Skin of body (tissue), 2 donors: ENCODE measurements around the gene SLC8A3. TPM values are rescaled to one million over a fixed set of nuclear protein-coding genes. Genes with fewer than 3 reads are reported as not detected.

ENCODE experiments used
- DNase-seq: peaks from one replicate; lab custom pipeline; 2025; lab: John Stamatoyannopoulos, UW
- total RNA-seq: library from RNA; depleted of rRNA; stranded (reverse); fragments of >200 nt; gene quantifications from one replicate; pipeline ENCODE4 v1.2.3, GENCODE V29; 2014

The SLC8A3 gene
- total RNA-seq, 1 donor from 2014 or later, result 3.5 TPM

GRCh38 chr14:70180718-70181117, 8.0 kb downstream of the SLC8A3 start:
- no peak for DNase-seq

- no peak for DNase-seq
Observed at GRCh38 chr14:70177081-70177800, 11.5 kb downstream of the SLC8A3 start.

- DNase-seq, result no peak
Observed at GRCh38 chr14:70173569-70173968, 15.2 kb downstream of the SLC8A3 start.

- DNase-seq, result no peak
Observed at GRCh38 chr14:70171726-70172125, 17.0 kb downstream of the SLC8A3 start.

- DNase-seq, result no peak
Observed at GRCh38 chr14:70170976-70171375, 17.8 kb downstream of the SLC8A3 start.

GRCh38 chr14:70168406-70168805, 20.3 kb downstream of the SLC8A3 start:
- DNase-seq, result no peak

- DNase-seq, result no peak
Observed at GRCh38 chr14:70166530-70167203, 22.1 kb downstream of the SLC8A3 start.

GRCh38 chr14:70162358-70162757, 26.4 kb downstream of the SLC8A3 start:
- no peak for DNase-seq

GRCh38 chr14:70156592-70156991, 32.2 kb downstream of the SLC8A3 start:
- no peak for DNase-seq

GRCh38 chr14:70152704-70153103, 36.0 kb downstream of the SLC8A3 start:
- no peak for DNase-seq

- DNase-seq, result no peak
Observed at GRCh38 chr14:70152081-70152480, 36.7 kb downstream of the SLC8A3 start.

GRCh38 chr14:70149596-70150165, 39.1 kb downstream of the SLC8A3 start:
- DNase-seq, result no peak

- DNase-seq, result no peak
Observed at GRCh38 chr14:70148911-70149595, 39.7 kb downstream of the SLC8A3 start.

- DNase-seq, result no peak
Observed at GRCh38 chr14:70148351-70148750, 40.4 kb downstream of the SLC8A3 start.

GRCh38 chr14:70144046-70144445, 44.7 kb downstream of the SLC8A3 start:
- DNase-seq, result no peak

- no peak for DNase-seq
Observed at GRCh38 chr14:70143306-70143705, 45.4 kb downstream of the SLC8A3 start.

GRCh38 chr14:70140614-70141013, 48.1 kb downstream of the SLC8A3 start:
- DNase-seq, result no peak

- DNase-seq, result no peak
Observed at GRCh38 chr14:70139384-70139783, 49.4 kb downstream of the SLC8A3 start.

GRCh38 chr14:70137788-70138187, 51.0 kb downstream of the SLC8A3 start:
- DNase-seq, result no peak

GRCh38 chr14:70133461-70133860, 55.3 kb downstream of the SLC8A3 start:
- DNase-seq, result no peak

GRCh38 chr14:70130482-70130881, 58.3 kb downstream of the SLC8A3 start:
- no peak for DNase-seq

- DNase-seq, result no peak
Observed at GRCh38 chr14:70127186-70127585, 61.6 kb downstream of the SLC8A3 start.
